GM19035 (cell line): ENCODE data around the gene R3HDM1.
"Not testable (repeated sequence)": the region's sequence is repeated elsewhere in the genome, so short reads cannot be mapped to it uniquely, and the experiment has no call there.

Experiments
- ATAC-seq: cut with Tn5 transposase; IDR thresholded peaks from one replicate; pipeline ENCODE4 v1.9.1; 2021; ENCODE audit not compliant: unreplicated experiment

The R3HDM1 gene

DNA sequence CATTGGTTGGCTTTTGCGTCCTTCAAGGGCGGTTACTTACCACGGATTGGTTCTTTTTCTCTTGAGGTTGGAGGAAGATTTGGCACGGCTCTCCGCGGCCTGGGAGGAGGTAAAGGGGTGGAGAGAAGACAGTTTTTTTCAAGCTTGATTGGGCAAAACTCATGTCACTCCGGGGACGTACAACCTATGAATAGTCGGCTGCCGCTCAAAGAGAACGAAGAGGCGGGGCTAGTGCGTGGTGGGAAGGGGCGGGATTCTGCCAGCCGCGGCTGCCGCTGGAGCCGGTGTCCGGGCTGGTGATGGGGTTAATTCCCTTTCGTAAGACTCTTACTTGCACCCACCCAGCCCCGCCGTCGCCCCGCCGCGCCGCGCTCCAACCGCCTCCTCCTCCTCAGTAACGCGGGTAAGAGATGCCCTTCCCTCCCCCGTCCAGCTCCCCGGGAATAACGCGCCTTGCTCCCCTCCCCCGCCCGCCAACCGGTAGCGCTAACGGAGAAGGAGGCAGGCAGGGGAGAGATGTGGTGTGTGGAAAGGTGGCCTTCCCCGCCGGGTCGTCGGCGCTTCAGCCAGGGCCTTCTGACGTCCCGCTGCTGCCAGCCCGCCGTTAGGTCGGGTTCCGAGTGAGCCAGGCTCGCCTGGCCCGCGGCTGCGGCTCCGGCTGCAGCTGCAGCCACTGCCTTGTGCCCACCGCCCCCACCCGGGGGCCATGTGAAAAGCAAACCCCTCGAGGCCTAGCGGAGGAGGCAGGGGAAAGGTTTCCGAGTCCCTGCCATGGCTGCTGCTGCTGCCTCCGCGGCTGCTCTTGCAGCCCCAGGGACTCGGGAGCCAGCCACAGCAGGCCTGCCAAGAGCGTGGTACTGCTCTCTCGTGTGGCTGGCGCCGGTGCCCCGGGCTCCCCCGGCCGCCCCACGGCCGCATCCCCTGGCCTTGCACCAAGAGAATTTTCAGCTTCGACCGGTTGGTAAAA is at the start of gene R3HDM1:
R3HDM1 (plus strand) TSS at position 254 of the 967 bp plus-strand sequence. CDS start 73,362 bp downstream, outside the sequence.
- peak; percentile 78 for ATAC-seq

DNA sequence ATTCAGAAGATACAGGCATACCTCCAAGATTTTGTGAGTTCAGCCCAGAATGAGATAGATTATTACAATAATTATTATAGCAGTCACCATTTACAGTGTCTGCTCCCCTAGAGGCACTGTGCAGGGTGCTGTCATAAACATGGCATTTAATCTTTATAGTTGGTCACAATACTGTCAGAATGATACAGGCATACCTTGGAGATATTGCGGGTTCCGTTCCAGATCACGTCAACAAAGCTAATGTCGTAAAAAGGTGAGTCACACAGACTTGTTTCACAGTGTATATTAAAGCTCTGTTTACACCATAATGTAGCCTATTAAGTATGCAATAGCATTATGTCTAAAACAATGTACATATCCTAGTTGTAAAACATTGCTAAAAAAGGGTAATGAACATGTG is 45.8 kb upstream of the R3HDM1 start:
- ATAC-seq: no peak

DNA sequence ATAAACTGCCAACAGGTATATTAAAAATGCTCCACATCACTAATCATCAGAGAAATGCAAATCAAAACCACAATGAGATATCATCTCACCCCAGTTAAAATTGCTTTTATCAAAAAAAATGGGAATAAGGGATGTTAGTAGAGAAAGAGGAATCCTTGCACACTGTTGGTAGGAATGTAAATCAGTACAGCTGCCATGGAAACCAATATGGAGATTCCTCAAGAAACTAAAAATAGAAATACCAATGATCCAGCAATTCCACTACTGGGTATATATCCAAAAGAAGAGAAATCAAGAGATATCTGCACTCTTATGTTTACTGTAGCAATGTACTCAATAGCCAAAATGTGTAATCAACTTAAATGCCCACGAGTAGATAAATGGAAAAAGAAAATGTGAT is 40.9 kb upstream of the R3HDM1 start:
- no peak for ATAC-seq

DNA sequence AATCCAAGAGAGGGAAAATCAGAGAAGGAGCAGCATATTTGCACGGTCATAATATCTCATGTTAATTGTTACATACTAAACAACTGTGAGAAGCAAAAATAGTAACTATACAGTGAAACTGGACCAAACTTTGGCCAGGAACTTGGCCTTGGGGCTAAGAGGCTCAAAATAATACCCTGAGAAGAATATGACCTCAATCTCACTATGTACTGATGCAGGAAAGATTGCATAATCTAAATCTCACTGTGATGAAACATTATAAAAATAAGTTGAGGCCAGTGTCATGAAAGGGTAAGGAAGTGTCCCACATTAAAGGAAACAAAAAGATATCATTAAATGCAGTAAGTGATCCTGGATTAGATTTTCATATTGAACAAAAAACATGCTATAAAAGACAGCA is 36.8 kb upstream of the R3HDM1 start:
- no peak for ATAC-seq

DNA sequence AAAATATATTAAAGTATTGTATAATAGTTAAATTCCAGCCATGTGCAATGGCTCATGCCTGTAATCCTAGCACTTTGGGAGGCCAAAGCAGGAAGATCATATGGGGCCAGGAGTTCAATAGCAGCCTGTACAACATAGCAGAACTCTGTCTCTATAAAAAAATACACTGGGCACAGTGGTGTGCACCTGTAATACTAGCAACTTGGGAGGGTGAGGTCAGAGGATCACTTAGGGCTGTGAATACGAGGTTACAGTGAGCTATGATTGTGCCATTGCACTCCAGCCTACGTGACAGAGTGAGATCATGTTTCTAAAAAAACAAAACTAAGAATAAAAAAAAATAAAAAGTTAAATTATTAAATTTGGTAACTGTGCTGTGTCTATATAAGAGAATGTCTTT is 36.4 kb upstream of the R3HDM1 start:
- no peak for ATAC-seq

DNA sequence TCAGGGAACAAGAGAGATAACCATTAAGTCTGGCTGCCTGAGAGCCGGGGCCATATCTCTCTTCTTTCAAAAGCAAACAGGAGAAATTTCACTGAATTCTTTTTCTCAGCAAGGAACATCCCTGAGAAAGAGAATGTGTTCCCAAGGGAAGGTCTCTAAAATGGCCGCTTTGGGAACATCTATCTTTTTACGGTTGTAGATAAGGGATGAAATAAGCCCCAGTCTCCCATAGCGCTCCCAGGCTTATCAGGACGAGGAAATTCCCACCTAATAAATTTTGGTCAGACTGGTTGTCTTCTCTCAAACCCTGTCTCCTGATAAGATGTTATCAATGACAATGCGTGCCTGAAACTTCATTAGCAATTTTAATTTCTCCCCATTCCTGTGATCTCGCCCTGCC is 32.7 kb upstream of the R3HDM1 start:
- ATAC-seq: not testable (repeated sequence)

DNA sequence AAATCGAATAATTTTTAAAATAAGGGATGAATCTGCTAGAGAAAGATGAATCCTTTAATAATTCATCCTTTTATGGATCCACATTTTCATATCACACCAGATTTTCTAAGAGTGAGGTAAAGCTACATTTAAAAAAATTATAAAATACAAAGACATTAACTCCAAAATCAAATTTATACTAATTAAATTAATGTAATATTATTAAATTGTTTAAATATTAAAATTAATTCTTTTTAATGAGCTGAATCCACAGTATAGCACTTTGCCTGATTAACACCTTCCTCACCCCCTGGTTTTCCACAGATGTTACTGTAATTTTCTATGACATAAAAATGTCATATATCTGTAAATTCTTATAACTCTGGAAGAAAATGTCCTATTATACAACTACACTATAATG is 26.5 kb upstream of the R3HDM1 start:
- no peak for ATAC-seq

- ATAC-seq: no peak
Measured at GRCh38 chr2:135510577-135510976, 20.7 kb upstream of the R3HDM1 start.

DNA sequence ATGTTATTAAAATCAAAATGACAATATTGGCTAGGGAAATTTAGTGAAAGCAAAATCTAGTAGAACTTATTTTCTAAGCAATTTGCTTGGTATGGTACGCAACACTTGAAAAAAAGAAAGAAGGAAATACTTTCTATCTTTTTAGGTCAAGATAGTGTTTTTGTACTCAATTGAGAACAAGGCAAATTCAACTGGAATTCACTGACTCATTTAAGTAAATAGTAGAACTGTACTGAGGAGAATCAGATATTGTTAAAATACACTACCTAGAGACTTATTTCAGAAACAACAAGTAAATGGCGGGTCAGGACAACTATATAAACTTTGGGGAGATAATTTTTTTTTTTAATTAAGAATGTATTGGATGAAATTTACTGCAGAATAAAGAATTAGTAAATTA is 19.2 kb upstream of the R3HDM1 start:
- ATAC-seq: no peak

GRCh38 chr2:135525786-135526185 is 5.5 kb upstream of the R3HDM1 start:
- no peak for ATAC-seq

DNA sequence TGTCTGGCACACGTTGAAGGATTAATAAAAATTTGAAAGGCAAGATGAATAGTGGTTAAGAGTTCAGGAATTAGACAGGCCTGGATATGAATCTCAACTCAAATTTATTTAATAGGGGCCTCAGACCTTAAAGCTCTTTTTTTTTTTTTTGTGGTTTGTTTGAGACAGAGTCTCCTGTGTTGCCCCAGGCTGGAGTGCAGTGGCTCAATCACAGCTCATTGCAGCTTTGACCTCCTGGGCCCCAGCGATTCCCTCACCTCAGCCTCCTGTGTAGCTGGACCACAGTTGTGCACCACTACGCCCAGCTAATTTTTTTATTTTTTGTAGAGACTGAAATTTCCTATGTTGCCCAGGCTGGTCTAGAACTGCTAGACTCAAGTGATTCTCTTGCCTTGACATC is 3.3 kb upstream of the R3HDM1 start:
- ATAC-seq: no peak

DNA sequence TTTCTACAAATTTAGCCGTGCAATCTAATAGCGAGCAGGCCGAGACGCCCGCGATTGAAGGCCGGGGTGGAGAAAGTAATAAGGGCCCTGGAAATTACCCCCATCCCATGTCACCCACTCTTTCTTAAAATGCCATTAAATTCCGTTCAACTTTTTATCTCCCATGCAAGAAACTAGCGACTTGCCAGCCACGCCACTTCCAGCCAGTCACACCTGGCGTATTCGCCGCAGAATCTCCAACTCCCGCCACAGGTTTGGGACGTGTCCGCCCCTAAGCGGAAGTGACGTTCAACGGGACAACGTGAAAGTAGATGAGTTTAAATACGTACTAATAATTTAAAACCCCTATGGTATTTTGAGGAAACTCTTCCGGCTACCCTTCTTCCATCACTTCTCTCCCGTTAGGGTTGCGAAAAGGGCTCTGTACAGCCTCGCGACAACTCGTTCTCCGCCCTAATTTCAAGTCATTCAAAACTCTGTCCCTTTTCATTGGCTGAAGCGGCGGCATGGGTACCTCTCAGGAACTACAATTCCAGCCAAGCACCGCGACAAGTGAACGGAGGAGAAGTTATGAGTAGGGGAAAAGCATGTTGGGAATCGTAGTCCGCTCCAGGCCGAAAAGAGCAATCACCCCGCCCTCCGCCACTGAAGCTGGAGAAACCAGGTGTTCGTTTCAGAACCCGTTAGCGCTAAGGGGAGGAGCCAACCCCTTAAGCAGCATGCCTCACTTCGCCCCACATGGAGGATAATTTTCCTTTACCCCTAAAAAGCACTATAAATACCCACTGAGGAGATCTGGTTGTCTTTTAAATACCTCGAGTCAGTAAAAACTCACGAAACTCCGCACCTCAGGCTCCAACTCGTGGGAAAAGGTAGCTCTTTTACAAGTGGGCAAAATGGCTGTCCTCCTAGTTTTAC is 712 bp upstream of the R3HDM1 start, which contains the start of gene ZRANB3:
ZRANB3 (minus strand) TSS at position 906 of the 918 bp plus-strand sequence.
- peak; percentile 68 for ATAC-seq

DNA sequence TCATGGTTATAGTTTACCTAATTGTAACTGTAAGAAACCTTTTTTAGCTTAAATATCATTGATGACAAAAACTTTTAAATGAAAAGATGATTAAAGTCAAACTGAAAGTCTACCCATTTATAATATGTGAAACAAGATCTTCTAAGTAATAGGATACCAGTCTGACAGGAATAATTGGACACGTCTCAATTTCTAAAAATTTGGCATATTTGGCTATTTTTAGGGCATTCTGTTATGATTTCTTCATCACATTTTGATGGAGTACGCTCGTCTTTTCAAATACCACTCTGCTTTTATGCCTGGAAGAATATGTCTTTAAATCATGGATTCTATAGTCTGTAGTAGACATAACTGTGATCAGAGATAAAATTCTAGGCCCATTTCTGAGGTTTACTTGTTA is 1.3 kb downstream of the R3HDM1 start:
- no peak for ATAC-seq

DNA sequence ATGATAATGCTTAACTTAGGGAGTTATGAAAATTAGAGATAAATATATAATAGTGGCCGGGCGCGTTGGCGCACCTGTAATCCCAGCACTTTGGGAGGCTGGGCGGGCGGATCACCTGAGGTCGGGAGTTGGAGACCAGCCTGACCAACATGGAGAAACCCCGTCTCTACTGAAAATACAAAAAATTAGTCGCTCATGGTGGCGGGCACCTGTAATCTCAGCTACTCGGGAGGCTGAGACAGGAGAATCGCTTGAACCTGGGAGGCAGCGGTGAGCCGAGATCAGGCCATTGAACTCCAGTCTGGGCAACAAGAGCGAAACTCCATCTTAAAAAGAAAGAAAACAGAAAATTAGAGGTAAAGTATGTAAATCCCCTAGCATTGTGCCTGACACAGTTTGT is 2.3 kb downstream of the R3HDM1 start:
- ATAC-seq: not testable (repeated sequence)

- no peak for ATAC-seq
Measured at GRCh38 chr2:135546436-135546835, 15.2 kb downstream of the R3HDM1 start.

DNA sequence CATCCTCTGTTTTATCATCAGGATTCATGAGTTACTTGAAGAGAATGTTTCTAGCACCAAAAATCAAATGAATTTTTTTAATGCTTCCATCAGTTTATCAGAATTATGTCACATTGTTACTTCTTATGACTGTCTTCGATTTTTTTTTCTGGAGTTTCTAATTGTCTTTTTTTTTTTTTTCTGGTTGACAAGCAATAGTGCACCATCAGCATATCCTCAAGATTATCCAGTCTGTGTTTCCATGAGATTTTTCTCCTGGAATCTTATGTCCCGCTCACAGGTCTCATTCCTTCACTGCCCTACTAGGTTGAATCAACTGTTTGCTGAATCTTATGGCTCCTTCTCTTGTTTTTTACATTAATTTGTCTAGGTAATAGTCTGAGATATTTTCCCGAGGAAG is 16.0 kb downstream of the R3HDM1 start:
- ATAC-seq: no peak

GRCh38 chr2:135551356-135551755 is 20.1 kb downstream of the R3HDM1 start:
- no peak for ATAC-seq

DNA sequence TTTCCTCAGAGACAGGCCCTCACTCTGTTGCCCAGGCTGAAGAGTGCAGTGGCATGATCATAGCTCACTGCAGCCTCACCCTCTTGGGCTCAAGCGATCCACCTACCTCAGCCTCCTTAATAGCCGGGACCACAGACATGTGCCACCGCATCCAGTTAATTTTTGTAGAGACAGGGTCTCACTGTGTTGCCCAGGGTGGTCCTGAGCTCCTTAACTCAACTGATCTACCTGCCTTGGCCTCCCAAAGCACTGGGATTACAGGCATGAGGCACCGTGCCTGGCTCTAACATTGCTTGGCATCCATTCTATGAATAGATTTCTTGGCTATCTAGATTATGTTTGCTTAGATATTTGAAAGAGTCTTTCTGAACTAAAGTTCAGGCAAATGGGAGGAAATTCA is 21.6 kb downstream of the R3HDM1 start:
- no peak for ATAC-seq

DNA sequence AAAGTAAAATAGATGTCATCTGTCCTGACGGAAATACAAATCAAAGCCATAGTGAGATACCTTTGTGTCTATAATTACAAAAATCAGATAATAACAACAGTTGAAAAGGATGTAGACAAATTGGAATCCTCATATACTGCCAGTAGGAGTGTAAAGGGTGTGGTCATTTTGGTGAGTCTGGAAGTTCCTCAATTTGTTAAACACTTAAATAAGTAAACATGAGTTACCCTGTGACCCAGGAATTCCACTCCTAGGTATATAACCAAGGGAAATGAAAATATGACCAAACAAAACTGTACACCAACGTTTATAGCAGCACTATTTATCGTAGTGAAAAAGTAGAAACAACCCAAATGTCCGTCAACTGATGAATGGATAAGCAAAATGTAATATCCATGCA is 24.0 kb downstream of the R3HDM1 start:
- ATAC-seq: no peak

DNA sequence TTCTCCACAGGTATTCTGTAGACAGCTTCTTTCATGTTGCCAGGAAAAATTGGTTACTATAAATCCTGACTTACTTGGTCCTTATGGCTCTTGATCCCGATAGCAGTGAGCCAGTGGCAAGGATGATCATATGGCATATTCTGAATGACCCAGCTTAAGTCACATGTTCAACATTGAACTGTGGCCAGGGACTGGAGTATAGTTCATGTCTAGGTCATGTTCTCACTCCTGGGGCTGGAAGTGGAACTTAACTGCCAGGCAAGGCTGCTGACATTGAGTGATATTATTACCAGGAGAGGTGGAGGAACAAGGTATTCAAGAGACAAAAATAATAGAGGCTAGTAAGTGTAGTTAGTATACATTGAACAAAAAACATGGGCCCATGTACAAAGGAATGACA is 26.2 kb downstream of the R3HDM1 start:
- ATAC-seq: no peak

GRCh38 chr2:135561925-135562324 is 30.6 kb downstream of the R3HDM1 start:
- ATAC-seq: no peak

DNA sequence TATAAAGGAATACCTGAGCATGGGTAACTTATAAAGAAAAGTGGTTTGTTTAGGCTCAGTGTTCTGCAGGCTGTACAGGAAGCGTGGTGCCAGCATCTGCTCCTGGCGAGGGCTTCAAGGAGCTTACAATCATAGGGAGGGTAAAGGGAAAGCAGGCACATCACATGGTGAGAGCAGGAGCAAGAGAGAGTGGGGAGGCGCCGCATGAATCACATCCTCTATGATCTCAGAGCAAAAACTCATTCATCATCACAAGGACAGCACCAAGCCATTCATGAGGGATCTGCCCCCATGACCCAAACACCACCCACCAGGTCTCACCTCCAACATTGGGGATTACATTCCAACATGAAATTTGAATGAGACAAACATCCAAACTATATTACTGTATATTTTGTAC is 32.5 kb downstream of the R3HDM1 start:
- no peak for ATAC-seq
